NCI-H1092 treated with DMSO at 0.1 percent for 48 hours (cell line): ENCODE results near the gene ZNF101.
"Not testable (repeated sequence)": the region's sequence is repeated elsewhere in the genome, so short reads cannot be mapped to it uniquely, and the experiment has no call there.

Source experiments
- DNase-seq: peaks from one replicate; lab custom pipeline; 2025; lab: John Stamatoyannopoulos, UW

Gene ZNF101

DNA sequence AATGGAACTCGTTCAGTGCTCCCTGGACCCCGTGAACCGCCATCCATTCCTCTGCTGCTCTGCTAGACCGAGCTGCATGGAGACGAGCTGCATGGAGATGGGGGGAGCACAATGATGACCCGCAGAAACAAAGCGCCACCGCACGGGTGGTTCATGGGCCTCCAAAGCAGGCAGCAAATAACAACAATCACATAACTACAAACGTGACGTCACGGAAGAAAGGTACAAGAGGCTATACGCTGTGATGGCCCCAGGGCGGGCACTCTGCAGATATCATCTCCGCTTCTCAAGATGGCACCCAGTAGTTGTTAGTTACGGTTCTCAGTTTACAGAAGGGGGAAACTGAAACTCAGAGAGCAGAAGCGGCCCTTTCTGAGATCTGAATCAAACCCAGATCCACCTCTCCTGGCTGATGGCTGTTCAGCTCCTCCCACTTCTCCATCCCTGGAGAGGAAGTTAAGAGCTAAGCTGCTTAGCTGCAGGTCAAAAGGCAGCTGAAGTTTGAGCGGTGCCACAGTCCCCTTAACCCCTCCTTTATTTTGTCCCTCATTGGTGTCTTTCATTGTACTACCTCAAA lies 6.9 kb upstream of the ZNF101 start:
- DNase-seq, result no peak

DNA sequence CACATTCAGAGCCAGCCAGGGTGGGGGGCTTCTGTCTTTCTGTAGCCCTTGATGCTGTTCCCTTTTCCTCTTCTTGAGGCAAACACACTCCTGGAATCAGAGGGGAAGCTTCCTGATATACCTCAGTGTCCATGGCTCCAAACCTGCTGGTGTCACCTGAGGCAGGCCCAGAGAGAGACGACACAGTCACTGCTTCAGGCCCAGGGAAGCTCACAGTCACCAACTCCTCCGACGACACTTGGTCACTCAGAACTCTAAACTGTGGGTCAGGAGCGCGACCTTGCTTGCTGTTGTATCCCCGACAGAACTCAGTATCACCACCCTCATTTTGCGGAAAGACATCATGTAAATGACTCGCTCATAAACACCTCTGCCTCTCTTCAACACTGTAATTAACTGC lies 6.3 kb upstream of the ZNF101 start:
- DNase-seq, result no peak

DNA sequence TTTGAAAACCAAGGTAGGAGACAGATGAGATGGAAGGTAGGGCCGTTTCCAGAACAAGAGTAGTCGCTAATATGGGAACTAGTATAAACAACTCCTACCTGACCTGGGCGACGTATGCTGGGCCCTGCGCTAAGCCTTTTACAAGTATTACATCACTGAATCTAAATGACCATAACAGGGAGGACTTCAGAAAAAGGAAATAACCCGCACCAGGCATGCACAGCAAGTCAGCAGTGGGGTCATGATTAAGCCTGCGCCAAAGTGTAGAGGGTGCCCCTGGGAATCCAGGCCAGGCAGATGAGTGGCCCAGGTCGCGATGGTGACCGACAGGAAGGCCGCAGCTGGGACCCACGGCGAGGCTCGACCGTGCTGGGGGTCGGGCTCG lies 5.8 kb upstream of the ZNF101 start:
- no peak for DNase-seq

DNA sequence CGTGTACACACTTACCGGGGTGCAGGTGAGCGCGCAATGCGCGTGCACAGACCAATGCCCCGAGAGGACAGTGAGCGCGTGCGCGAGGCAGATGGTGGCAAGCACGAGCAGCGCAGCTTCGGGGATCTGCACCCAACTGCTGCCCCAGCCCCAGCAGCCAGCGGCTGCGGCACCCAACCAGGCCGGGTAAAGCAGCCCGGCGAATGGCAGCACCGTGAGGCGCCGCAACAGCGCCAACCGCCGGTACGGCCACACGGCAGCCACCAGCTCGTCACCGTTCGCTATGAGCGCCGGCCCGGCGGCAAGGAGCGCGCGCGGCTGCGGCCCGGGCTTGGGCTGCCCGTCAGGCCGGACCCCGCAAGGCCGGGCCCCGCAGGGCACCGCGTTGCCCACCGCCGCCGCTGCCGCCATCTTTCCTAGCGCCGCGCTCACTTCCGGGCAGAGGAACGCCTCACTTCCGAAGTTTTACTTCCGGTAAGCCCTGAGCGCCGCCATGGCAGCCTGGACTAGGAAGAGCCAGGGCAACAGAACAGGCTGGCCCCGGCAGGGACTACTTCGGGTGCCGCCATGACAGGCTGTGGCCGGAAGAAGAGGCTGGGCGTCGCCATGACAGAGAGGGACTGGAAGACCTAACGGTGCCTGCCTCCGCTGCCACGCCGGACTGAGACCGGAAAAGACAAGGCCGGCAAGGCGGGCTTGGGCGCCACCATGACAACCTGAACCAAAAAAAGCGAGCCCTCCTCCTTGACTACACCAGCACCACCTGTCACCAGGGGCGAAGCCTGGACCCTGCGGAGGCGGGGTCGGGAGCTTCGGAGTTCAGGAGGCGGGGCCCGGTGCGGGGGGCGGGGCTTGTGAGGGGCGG lies 5.2 kb upstream of the ZNF101 start, which contains the start of gene ATP13A1:
ATP13A1 (minus strand) TSS at position 421 of the 865 bp plus-strand sequence; CDS start at position 411, 10 bp downstream.
- peak; percentile 94 for DNase-seq

DNA sequence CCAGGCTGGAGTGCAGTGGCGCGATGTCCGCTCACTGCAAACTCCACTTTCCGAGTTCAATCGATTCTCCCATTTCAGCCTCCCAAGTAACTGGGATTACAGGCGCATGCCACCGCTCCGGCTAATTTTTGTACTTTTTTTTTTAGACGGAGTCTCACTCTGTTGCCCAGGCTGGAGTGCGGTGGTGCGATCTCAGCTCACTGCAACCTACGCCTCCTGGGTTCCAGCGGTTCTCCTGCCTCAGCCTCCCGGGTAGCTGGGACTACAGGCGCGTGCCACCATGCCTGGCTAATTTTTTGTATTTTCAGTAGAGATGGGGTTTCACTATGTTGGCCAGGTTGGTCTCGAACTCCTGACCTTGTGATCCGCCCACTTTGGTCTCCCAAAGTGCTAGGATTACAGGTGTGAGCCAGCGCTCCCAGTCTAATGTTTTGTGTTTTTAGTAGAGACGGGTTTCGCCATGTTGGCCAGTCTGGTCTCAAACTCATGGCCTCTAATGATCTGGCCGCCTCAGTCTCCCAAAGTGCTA lies 3.2 kb upstream of the ZNF101 start:
- not testable (repeated sequence) for DNase-seq

DNA sequence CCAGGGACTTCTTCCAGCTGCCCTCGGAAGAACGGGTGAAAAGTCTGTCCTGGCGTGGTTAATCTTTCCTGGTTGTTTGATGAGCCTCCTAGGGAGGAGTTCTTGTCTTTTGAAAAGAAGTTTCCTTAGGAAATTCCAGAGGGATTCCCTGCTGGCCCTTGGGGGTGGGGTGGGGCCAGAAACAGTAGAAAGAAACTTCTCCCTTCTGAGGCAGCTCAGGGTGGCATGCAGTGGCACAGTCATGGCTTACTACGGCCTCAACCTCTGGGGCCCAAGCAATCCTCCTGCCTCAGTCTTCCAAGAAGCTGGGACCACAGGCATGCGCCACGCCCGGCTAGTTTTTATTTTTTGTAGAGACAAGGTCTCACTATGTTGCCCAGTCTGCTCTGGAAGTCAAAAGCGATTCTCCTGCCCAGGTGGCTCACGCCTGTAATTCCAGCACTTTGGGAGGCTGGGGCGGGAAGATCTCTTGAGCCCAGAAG lies 1.5 kb downstream of the ZNF101 start:
- DNase-seq, result no peak

DNA sequence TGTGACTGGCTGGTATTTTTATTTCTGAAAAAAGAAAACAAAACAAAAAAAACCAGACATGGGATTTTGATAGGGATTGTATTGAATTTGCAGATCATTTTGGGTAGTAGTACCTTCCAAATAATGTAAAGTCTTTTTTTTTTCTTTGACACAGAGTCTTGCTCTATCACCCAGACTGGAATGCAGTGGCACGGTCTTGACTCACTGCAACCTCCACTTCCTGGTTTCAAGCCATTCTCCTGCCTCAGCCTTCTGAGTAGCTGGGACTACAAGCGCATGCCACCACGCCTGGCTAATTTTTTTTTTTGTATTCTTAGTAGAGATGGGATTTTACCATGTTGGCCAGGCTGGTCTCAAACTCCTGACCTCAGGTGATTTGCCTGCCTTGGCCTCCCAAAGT lies 4.2 kb downstream of the ZNF101 start:
- DNase-seq, result no peak

DNA sequence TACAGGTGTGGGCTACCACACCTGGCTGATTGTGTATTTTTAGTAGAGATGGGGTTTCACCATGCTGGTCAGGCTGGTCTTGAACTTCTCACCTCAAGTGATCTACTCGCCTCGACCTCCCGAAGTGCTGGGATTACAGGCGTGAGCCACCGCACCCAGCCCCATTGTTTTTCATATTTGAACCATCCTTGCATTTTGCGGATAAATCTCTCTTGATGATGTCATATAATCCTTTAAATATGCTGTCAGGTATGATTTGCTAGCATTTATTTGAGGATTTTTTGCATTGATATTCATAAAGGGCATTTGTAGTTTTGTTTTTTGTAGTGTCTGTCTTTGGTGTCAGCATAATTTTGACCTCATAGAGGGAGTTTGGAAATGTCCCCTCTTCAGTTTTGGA lies 5.7 kb downstream of the ZNF101 start:
- no peak for DNase-seq

DNA sequence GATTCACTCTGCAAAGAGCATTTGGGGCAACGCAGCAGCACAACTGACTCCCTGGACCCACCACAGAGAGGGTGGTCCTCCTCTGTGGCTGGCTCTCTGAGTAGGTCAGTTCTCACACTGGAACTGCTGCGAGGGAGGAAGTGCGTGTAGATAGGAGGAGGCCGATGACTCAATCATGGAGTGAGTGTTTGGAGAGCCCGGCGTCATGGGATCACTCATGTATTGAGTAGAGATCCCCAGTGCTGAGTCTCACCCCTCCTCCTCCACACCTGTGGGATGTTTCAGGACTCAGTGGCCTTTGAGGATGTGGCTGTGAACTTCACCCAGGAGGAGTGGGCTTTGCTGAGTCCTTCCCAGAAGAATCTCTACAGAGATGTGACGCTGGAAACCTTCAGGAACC lies 8.9 kb downstream of the ZNF101 start:
- DNase-seq, result no peak

DNA sequence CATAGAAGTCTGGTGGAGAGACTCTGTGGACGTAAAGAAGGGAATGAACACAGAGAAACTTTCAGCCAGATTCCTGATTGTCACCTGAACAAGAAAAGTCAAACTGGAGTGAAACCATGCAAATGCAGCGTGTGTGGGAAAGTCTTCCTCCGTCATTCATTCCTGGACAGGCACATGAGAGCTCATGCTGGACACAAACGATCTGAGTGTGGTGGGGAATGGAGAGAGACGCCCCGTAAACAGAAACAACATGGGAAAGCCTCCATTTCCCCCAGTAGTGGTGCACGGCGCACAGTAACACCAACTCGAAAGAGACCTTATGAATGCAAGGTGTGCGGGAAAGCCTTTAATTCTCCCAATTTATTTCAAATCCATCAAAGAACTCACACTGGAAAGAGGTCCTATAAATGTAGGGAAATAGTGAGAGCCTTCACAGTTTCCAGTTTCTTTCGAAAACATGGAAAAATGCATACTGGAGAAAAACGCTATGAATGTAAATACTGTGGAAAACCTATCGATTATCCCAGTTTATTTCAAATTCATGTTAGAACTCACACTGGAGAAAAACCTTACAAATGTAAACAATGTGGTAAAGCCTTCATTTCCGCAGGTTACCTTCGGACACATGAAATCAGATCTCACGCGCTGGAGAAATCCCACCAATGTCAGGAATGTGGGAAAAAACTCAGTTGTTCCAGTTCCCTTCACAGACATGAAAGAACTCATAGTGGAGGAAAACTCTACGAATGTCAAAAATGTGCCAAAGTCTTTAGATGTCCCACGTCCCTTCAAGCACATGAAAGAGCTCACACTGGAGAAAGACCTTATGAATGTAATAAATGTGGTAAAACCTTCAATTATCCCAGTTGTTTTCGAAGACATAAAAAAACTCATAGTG lies 10.8 kb downstream of the ZNF101 start:
- no peak for DNase-seq

DNA sequence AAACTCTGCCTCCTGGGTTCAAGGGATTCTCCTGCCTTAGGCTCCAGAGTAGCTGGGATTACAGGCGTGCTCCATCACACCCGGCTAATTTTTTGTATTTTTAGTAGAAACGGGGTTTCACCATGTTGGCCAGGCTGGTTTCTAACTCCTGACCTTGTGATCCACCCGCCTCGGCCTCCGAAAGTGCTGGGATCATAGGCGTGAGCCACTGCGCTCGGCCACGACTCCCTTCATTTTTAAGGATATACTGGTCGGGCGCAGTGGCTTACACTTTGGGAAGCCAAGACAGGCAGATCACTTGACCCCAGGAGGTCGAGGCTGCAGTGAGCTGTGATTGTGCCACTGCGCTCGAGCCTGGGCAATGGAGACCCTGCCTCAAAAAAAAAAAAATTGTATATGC lies 17.5 kb downstream of the ZNF101 start:
- DNase-seq, result not testable (repeated sequence)

DNA sequence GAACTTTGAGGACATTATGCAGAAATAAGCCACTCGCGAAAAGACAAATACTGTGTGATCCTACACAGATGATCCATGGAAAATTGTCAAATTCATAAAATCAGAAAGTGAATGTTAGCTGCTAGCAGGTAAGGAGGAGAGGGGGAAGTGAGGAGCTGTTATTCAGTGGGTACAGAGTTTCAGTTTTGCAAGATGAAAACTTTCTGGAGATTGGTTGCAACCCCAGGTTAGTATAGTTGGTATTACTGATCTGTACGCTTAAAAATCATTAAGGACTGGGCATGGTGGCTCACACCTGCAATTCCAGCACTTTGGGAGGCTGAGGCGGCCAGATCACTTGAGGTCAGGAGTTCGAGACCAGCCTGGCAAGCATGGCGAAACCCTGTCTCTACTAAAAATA lies 17.9 kb downstream of the ZNF101 start:
- DNase-seq, result no peak

DNA sequence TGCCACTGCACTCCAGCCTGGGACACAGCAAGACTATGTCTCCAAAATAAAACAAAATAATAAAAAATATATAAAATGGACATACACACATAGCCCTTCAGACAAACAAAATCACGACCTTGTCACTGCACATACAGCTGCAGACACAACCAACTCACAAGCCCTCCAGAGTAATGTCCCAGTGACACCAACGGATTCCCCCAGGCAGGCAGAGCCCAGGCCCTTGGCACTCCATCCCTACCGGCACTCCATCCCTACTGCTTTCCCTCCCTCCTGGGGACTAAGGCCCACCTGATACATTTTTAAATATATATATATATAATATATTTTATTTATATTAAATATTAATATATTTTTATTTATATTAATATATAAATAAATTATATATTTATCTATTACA lies 18.5 kb downstream of the ZNF101 start:
- no peak for DNase-seq

DNA sequence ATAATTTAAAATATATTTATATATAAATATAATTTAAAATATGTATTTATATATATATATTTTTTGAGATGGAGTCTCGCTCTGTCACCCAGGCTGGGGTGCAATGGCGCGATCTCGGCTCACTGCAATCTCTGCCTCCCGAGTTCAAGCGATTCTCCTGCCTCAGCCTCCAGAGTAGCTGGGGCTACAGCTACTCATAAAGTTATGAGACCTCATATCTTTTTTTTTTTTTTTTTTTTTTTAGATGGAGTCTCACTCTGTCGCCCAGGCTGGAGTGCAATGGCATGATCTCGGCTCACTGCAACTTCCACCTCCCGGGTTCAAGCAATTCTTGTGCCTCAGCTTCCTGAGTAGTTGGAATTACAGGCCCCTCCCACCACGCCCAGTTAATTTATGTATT lies 20.4 kb downstream of the ZNF101 start:
- DNase-seq, result not testable (repeated sequence)

DNA sequence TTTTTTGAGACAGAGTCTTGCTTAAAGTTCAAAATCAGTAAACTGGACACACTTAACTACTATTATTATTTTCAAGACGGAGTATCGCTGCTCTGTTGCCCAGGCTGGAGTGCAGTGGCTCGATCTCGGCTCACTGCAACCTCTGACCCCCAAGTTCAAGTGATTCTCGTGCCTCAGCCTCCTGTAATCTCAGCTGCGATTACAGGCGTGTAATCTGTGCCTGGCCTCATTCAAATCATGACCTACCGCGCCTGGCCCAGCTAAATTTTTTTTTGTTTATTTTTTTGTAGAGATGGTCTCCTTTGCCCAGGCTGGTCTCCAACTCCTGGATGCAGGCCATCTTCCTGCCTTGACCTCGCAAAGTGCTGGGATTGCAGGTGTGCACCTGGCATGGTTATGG lies 23.0 kb downstream of the ZNF101 start:
- no peak for DNase-seq

DNA sequence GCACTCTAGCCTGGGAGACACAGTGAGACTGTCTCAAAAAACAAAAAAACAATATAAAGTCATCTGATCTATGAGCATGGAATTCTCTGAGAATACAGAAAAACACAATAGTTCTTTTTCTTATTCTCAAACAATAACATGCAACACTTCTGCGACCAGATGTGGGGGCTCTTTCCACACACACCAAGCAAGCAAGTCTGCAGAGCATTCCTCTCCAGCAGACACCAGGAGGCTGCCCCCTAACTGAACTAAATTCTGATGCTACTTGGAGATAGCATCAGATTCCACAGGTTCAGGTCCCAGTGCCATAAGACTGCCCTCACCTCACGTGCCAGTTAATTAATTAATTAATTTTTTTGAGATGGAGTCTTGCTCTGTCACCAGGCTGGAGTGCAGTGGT lies 27.7 kb downstream of the ZNF101 start:
- no peak for DNase-seq

DNA sequence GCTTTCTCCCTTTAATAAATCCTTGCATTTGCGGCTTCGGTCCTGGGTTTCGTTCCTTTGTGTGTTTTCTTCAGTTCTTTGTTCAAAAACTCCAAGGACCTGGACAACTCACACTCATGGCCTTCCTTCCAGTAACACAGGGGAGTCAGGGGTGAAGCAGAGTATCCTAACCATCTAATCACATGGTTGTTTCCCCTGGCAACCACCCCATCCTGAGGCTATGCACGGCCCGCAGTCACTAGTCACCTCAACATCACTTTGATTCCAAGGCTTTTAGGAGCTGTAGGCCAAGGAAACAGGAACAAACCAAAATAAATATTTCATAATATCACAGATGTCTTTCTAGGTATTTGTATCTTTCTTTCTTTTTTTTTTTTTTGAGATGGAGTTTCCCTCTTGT lies 28.9 kb downstream of the ZNF101 start:
- no peak for DNase-seq

DNA sequence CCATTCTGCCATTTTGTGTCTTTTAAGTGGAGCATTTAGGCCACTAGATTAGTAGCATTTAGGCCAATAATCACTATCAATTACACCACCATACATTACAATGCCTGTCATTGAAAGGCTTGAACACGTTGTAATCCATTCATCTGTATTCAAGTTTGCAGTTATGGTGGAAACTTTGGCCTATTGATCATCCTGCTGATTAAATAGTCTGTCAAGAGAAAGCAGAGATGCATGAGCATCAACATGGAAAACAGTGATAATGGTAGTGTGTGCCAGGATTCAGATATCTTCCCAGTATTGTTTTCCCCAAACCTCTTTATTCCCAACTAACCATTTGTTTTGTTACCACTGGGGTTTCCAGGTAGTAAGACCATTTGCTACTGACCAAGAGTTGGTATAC lies 31.9 kb downstream of the ZNF101 start:
- DNase-seq, result not testable (repeated sequence)

DNA sequence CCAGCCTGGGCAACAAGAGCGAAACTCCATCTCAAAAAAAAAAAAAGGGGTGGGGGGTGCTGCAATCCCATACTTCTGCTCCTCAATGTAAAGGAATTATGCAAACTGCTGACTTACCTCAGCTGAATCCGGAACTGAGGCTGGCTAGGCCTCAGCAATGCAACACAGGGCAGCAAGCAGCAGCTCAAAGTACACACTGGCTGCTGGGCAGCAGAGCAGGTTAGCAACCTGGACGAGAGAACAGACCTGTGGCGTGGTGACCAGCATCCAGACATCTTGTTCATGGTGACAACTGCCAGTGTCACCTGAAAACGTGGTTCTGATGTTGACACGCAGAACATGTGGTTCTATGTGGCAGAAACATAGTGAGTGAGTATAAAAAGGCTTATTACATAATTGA lies 36.2 kb downstream of the ZNF101 start:
- no peak for DNase-seq

DNA sequence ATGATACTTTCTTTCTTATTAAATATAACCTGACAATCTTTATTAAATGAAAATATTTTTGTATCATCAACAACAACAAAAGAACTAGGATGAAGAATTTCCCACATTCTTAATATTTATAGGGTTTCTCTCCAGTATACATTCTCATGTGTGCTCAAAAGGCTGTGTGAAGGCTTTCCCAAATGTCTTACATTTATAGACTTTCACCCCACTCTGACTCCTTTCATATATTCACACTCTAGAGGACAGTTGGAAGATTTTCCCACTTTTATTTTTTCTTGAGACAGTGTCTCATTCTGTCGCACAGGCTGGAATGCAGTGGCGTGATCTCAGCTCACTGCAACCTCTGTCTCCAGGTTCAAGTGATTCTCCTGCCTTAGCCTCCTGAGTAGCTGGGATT lies 41.9 kb downstream of the ZNF101 start:
- no peak for DNase-seq

DNA sequence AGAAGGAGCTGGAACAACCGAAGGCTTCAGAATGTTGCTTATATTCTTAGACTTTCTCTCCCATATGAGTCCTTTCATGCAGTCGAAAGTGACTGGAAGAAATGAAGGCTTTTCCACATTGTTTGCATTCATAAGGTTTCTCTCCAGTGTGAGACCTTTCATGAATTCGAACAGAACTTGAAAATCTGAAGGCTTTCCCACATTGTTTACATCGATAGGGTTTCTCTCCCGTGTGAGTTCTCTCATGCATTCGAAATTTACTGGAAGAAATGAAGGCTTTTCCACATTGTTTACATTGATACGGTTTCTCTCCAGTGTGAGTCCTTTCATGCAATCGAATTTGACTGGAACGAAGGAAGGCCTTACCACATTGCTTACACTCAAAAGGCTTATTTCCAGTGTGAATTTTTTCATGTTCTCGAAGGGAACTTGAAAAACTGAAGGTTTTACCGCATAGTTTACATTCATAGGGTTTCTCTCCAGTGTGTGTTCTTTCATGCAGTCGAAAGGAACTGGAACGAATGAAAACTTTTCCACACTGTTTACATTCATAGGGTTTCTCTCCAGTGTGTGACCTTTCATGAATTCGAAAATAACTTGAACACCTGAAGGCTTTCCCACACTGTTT lies 42.8 kb downstream of the ZNF101 start:
- no peak for DNase-seq
